ENCODE measurements around the gene NFAT5.

Gene NFAT5

DNA sequence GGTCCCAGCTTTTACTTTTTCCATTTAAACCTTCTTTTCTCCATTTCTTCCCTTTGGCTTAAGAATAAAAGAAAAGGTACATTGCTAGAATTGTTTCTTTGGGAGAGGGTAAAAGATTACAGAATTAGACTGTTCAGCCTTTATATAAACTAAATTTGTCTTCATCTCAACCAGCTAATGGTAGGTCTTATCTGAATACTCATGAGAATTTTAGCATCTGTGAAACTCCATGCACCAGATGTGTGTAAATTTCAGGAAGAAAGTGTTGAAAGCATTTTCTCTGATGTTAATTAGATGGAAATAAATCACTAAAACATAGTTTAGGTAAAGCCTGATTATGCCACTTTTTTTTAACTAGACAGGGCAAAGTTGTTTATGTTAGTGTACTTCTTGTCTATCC is 135.7 kb downstream of the NFAT5 start:
- DNase-seq (ENCODE audit: low read depth in 1 of 2, low spot score in 1 of 2): no peak

- DNase-seq (ENCODE audit: low read depth in 1 of 2, low spot score in 1 of 2): no peak
These were observed 136.1 kb downstream of the NFAT5 start for GRCh38 chr16:69701866-69702265.

DNA sequence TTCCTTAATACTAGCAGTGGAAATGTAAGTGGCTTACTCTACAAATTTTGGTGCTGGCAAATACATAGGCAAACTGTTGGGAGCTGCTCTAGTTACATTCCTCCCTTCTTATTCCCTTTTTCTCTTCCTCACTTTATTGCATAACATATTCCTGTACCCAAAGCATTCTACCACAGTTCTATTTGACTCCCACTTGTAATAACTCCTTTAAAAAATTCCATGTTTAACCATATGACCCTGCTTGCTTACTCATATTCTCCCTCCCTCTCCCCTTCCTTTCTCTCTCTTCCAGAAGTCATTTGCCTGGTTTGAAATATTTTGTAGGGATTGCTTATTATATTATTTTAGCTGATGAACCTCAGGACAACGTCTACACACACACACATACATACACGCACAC is 137.9 kb downstream of the NFAT5 start:
- no peak for DNase-seq (ENCODE audit: low read depth in 1 of 2, low spot score in 1 of 2)

- DNase-seq (ENCODE audit: low read depth in 1 of 2, low spot score in 1 of 2): no peak
These were observed 140.6 kb downstream of the NFAT5 start for GRCh38 chr16:69706256-69706974.

GRCh38 chr16:69706975-69707340 is 141.2 kb downstream of the NFAT5 start:
- DNase-seq (ENCODE audit: low read depth in 1 of 2, low spot score in 1 of 2): no peak

GRCh38 chr16:69707920-69708683 is 142.3 kb downstream of the NFAT5 start:
- no peak for DNase-seq (ENCODE audit: low read depth in 1 of 2, low spot score in 1 of 2)

DNA sequence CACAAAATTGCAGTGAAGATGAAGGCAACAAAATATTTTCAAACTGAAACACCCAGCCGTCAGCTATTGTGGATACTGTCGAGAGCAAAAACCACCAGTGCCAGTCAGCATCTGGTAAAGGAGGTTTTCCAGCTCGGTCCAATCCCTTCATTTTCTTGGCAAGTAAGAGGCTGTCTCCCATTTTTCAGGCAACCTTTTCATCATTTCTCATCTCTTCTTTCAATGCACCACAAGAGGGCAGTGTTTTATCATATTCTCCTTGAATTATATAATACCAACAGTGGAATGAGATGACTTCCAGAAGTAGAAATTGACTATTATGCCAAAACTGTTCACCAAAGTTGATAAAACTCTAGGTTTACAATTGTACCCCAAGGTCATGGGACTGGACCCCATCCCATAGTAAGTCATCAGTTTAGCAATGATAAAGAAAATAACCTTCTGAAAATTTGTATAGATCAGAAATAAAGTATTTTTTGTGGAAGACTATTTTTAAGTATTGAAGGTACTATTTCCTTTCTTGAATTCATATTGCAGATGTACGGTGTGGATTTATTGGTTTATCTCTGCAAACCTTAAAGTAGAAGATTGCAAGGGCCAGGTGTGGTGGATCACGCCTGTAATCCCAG is 143.8 kb downstream of the NFAT5 start:
- peak in 1 of 2 donors; percentile 5 for DNase-seq (ENCODE audit: low read depth in 1 of 2, low spot score in 1 of 2)

DNA sequence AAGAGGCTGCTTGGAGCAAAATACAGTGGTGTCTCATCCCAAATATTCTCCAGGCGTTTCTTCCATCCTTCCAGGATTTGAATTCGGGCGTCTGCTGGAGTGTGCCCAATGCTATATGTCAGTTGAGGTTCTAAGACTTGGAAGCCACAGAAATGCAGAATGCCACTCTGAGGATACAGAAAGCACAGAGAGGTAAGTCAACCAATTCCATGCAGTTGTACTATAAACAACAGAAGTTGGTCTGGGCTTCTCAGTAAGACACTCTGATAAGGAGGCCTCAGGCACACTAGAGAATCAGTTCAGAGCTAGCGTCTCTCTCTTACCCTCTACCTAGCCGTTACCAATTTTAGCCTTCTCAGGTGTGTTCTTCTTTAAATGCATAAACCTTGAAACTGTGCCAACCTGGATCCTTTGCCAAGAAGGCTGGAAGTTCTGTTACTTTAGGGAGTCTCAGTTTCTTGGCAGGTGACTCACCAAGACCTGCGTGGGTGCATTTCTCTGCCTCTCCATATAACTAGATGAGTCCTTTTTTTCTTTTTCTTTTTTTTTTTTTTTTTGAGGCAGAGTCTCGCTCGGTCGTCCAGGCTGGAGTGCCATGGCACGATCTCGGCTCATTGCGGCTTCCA is 145.5 kb downstream of the NFAT5 start:
- no peak for DNase-seq (ENCODE audit: low read depth in 1 of 2, low spot score in 1 of 2)

GRCh38 chr16:69712277-69712676 is 146.5 kb downstream of the NFAT5 start:
- no peak for DNase-seq (ENCODE audit: low read depth in 1 of 2, low spot score in 1 of 2)

DNA sequence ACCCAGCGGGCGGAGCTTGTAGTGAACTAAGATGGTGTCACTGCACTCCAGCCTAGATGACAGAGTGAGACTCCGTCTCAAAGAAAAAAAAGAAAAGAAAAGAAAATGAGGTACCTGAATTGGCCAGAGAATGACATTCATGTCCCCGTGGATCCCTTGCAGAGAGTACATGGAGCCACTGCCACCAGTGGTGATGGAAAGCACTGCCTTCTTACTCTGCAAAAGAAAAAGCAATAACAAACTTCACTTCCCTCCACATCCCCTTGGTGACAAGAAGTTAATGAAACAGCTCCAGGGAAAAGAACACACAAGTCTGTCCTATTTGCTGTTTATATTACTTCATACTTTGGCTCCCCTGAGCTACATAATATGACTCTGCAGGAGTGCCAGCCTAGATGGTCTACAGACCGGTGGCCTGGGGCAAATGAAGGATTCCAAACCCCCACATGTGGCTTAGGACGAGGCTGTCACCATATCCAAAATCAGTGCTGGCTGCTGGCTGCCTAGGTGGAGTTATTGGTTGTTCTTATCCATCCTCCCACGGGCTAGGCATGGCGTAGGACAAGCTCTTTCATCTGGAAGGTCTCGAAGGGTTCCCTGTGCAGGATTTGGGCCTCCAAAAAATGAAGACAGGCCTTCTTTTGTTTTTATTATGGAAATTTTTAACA is 147.3 kb downstream of the NFAT5 start:
- DNase-seq (ENCODE audit: low read depth in 1 of 2, low spot score in 1 of 2): no peak

DNA sequence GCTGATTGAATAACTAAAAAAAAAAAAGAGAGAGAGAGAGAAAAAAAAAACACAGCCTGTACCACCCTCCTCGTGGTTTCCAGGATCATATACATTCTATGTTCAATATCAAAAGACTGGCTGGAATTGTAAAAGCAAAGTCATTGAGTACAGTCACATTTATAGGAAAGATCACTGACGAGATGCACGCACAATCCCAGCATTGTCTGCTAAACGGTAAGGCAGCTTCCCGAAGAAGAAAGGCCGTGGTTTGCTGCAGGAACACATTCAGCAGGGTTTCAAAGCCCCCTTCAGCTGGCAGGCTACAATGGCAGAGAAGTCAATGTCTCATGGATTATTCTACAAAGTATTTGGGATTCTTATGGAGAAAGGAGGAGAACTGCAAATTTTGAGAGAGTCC is 151.3 kb downstream of the NFAT5 start:
- no peak for DNase-seq (ENCODE audit: low read depth in 1 of 2, low spot score in 1 of 2)

DNA sequence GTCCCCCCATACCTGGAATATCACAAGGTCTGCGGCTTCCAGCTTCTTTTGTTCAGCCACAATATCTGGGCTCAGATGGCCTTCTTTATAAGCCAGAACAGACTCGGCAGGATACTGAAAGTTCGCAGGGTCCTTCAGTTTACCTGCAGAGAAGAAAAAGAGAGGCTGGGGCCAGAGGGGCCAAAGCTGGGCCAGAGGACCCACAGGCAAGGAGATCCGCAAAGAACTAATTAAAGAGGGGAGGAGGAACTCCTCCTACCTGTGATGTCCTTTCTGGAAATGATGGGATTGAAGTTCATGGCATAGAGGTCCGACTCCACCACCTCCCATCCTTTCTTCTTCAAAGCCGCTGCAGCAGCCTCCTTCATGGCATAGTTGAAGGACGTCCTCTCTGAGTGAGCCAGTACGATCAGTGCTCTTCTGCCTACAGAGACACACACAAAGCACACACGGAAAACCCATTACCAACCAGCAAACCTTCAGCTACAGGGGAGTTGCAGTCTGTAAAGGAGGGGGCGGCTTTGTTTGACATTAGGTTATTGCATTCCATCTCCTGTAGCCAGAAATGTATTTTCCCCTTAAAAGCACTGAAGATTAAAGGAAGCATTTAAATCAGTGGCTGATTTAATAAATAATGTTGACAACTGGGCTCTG is 152.5 kb downstream of the NFAT5 start:
- no peak for DNase-seq (ENCODE audit: low read depth in 1 of 2, low spot score in 1 of 2)

DNA sequence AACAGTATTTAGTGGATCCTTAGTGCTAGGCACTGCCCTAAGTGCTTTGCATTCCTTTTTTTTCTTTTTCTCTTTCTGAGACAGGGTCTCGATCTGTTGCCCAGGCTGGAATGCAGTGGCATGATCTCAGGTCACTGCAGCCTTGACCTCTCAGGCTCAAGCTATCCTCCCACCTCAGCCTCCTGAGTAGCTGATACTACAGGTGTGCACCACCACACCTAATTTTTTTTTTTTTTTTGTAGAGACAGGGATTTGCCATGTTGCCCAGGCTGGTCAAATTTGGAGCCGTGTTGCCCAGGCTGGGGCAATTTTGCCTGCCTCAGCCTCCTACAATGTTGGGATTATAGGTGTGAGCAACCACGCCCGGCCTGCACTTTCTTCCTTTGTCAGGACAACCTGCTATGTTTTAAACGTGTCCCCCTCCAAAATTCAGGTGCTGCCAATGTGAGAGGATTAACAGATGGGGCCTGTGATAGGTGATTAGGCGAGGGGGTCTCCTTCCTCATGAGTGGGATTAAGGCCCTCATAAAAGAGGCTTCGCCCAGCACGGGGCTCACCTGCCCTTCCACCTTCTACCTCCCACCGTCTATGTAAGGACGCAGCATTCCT is 155.2 kb downstream of the NFAT5 start:
- no peak for DNase-seq (ENCODE audit: low read depth in 1 of 2, low spot score in 1 of 2)

GRCh38 chr16:69721441-69721957 is 155.7 kb downstream of the NFAT5 start:
- DNase-seq (ENCODE audit: low read depth in 1 of 2, low spot score in 1 of 2): no peak

GRCh38 chr16:69724414-69724873 is 158.7 kb downstream of the NFAT5 start:
- no peak for DNase-seq (ENCODE audit: low read depth in 1 of 2, low spot score in 1 of 2)

- DNase-seq (ENCODE audit: low read depth in 1 of 2, low spot score in 1 of 2): no peak
These were observed 159.3 kb downstream of the NFAT5 start for GRCh38 chr16:69724981-69725479.

DNA sequence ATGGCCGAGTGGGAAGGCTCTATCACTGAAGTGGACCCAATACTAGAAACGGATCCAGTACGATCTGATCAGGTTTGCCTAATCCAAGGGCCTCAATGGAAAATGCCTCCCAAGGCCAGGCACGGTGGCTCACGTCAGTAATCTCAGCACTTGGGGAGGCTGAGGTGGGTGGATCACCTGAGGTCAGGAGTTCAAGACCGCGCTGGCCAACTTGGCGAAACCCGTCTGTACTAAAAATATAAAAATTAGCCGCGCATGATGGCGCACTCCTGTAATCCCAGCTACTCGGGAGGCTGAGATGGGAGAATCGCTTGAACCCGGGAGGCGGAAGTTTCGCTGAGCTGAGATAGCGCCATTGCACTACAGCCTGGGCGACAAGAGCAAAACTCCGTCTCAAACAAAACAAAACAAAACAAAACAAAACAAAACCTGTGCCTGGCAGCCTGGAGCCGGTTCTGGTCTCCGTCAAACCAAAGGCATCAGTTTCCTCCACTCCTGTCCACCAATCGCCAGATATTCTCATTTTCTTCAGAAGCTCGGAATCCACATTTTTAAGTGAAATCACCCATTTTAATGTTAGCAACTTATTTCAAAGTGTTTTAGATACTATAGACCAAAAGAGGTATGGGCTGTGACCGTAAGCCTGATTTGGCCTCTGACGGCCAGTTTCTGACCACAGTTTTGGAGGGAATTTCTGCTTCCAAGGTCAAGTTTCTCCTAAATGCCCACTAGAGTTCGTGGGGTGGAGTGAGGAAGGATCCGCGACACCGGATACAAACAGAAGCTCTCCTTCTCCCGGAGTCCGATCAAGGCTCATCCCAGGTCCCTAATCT is 159.9 kb downstream of the NFAT5 start:
- DNase-seq (ENCODE audit: low read depth in 1 of 2, low spot score in 1 of 2): no peak

GRCh38 chr16:69726313-69727060 is 160.7 kb downstream of the NFAT5 start, which contains the start of gene NQO1:
NQO1 (minus strand) TSS chr16:69726560; CDS start chr16:69726439, 121 bp downstream.
- DNase-seq (ENCODE audit: low read depth in 1 of 2, low spot score in 1 of 2): peak; percentile 75 to 83

All from activated CD4-positive, alpha-beta T cell treated with anti-CD3 and anti-CD28 coated beads, Interleukin-2, amount 50 U/mL, for 24 hours (primary cell).